Smooth muscle cell (in vitro differentiated cells): ENCODE data around the gene SYT6. TPM values are rescaled to one million over a fixed set of nuclear protein-coding genes. Genes with fewer than 3 reads are reported as not detected.

Experiments used
- DNase-seq: peaks from one replicate; lab custom pipeline; 2025; ENCODE audit not compliant: unreplicated experiment; lab: John Stamatoyannopoulos, UW
- H2AFZ ChIP-seq: fragments of 200-600 bp; sonication (generic); 2 replicates; pipeline ENCODE4 v1.6.0; 2016; ENCODE audit warnings: antibody characterized with exemption, low read depth, mild to moderate bottlenecking
- H3F3A ChIP-seq: fragments of 200-600 bp; sonication (generic); 2 replicates; pipeline ENCODE4 v1.6.0; 2017; ENCODE audit warnings: antibody characterized with exemption, low read depth
- H3K27ac ChIP-seq: fragments of 200-600 bp; sonication (generic); 2 replicates; pipeline ENCODE4 v1.5.1; 2016; ENCODE audit warnings: low read depth, mild to moderate bottlenecking
- H3K27me3 ChIP-seq: fragments of 200-600 bp; sonication (generic); 2 replicates; pipeline ENCODE4 v1.6.1; 2016; ENCODE audit warnings: low read depth, mild to moderate bottlenecking
- H3K36me3 ChIP-seq: fragments of 200-600 bp; sonication (generic); 2 replicates; pipeline ENCODE4 v1.5.1; 2016; ENCODE audit warnings: low read depth
- H3K4me1 ChIP-seq: fragments of 200-600 bp; sonication (generic); 2 replicates; pipeline ENCODE4 v1.5.1; 2016; ENCODE audit warnings: low read depth
- H3K4me2 ChIP-seq: fragments of 200-600 bp; sonication (generic); 2 replicates; pipeline ENCODE4 v1.6.0; 2016; ENCODE audit warnings: mild to moderate bottlenecking
- H3K4me3 ChIP-seq: fragments of 200-600 bp; sonication (generic); 2 replicates; pipeline ENCODE4 v1.5.1; 2016; ENCODE audit warnings: mild to moderate bottlenecking
- H3K79me2 ChIP-seq: fragments of 200-600 bp; sonication (generic); 2 replicates; pipeline ENCODE4 v1.6.0; 2016; ENCODE audit warnings: low read depth, mild to moderate bottlenecking
- H3K9ac ChIP-seq: fragments of 200-600 bp; sonication (generic); 2 replicates; pipeline ENCODE4 v1.6.0; 2016; ENCODE audit warnings: low read depth
- H3K9me3 ChIP-seq: fragments of 200-600 bp; sonication (generic); replicated peaks from 2 replicates; pipeline ENCODE4 v1.5.1; 2016; ENCODE audit warnings: low read depth
- H4K20me1 ChIP-seq: fragments of 200-600 bp; sonication (generic); 2 replicates; pipeline ENCODE4 v1.6.0; 2016; ENCODE audit warnings: low read depth
- WGBS: methylation state at CpG from one replicate; pipeline ENCODE4 v1.1.7; 2016; ENCODE audit warnings: low lambda C conversion rate; 5-methylcytosine and 5-hydroxymethylcytosine counted together
- polyA plus RNA-seq: library from polyadenylated mRNA; unstranded; fragments of >200 nt; fragmentation: Nextera tagmentation; extraction: Ambion mirVana; gene quantifications from 2 replicates; pipeline ENCODE4 v1.2.1, GENCODE V29; 2016
- total RNA-seq: library from RNA; depleted of rRNA; stranded (reverse); fragments of >200 nt; gene quantifications from 2 replicates; pipeline ENCODE4 v1.2.3, GENCODE V29; 2014
- TF ChIP-seq, protein P1 (sequence below): fragments of 200-600 bp; sonication (generic); IDR thresholded peaks from 2 replicates; pipeline ENCODE4 v1.5.1; 2017; ENCODE audit warnings: borderline replicate concordance, mild to moderate bottlenecking, antibody characterized with exemption; ENCODE audit not compliant: insufficient read depth, poor library complexity, severe bottlenecking

SYT6 gene
- total and polyA plus RNA-seq, 2 experiments from 2014 or later = not detected

DNA sequence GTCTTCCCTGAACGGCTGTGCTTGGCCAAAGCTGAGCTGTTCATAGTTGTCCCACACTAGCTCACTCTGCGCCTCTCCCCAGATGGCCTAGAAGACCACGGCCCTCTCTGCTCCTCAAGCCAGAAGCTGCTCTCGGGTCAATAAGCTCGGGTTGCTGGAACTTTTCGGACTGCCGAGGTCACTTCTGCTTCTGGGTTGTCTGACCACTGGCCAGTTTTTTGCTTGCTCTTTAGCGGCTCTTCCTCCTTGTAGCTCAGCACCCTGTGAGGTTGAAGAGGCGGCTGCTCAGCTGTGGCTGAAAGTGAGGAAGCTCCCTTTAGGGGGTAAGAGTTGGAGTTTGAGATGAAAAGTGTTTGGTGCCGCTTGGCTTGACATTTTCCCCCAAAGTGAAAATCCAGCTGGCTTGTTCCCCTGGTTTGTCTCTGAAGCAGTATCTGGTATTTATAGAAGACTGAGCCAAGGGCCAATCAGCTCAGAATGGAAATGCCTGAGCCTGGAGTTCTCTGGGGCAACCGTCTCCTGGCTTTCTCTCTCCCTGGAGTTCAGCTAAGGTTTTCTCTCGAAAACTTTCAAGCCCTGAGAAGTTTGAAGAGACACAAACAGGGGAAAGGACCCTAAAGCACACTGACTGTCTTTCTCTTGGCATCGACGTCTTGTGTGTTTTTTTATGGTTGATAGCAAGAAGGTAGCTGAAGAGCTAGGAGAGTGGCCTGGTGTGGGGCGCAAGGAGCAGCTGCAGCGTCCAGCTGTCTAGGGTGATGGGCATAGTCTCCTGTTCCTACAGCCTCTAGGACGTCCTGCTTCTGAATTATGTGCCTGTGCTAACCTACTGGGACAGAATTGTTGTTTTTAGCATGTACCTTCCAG, 72.0 kb downstream of the SYT6 start:
- Histone ChIP-seq H3K27ac (no peak overlapping the region), H3K36me3 (no peaks in the 10 kb centered on the region), H3F3A (peaks cover 3% of the 10 kb centered on the region), H3K79me2 (no peaks in the 10 kb centered on the region), H3K9me3 (no peaks in the 10 kb centered on the region), H4K20me1 (no peaks in the 10 kb centered on the region), H3K4me2 (no peak overlapping the region), H2AFZ (no peak overlapping the region), H3K4me3 (no peak overlapping the region), H3K4me1 (peaks cover 7% of the 10 kb centered on the region), H3K9ac (no peak overlapping the region), H3K27me3 (no peaks in the 10 kb centered on the region)
- 76% methylated on average over 17 of the region's 17 CpGs for WGBS
- no peak for DNase-seq
- TF ChIP-seq, protein P1, sequence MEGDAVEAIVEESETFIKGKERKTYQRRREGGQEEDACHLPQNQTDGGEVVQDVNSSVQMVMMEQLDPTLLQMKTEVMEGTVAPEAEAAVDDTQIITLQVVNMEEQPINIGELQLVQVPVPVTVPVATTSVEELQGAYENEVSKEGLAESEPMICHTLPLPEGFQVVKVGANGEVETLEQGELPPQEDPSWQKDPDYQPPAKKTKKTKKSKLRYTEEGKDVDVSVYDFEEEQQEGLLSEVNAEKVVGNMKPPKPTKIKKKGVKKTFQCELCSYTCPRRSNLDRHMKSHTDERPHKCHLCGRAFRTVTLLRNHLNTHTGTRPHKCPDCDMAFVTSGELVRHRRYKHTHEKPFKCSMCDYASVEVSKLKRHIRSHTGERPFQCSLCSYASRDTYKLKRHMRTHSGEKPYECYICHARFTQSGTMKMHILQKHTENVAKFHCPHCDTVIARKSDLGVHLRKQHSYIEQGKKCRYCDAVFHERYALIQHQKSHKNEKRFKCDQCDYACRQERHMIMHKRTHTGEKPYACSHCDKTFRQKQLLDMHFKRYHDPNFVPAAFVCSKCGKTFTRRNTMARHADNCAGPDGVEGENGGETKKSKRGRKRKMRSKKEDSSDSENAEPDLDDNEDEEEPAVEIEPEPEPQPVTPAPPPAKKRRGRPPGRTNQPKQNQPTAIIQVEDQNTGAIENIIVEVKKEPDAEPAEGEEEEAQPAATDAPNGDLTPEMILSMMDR = no peak

DNA sequence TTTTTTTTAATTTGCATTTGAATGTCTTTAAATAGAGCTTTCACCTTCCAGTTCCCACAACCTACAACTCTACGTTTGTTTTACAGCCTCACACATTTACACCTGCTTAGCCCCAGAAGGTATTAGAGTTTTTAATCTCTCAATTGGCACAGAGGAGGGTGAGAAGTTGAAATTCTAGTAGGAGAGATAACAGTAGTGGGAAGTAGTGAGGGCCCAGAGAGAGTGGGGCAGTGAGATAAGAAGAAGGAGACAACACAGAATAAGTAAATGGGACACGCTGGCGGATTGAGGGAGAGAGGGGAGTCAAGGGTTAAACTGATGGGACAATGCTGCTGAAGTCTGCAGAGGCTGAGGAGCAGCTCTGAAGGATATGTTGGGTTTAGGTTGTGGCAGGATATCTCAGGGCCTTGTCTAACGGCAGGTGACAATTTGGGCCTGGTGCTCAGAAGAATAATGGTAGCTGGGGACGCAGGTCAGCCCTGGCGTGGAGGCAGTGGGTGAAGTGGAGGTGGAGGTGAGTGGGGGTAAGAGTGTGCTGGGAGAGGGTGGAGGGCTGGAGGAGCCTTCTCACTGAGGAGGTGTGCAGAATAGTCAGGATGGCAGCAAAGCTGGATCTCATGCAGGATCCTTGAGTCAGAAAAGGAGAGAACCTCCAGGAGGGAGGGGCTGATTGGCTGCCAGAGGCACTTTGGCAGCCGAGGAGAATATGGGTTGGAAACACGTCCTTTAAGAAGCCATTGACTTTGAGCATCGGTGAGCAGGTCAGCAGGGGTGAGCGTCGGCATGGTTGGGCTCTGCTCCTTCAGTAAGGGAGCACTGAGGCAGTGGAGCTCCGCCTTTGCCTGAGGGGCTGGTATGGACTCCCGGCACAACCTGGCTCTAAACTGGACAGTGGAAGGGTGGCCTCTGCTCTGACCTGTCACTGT, 72.9 kb downstream of the SYT6 start:
- TF ChIP-seq, protein P1 = no peak
- Histone ChIP-seq H3K4me3 (no peak overlapping the region), H3K4me2 (no peak overlapping the region), H3F3A (peaks cover 3% of the 10 kb centered on the region), H3K79me2 (no peaks in the 10 kb centered on the region), H3K4me1 (peaks cover 14% of the 10 kb centered on the region), H3K9ac (no peak overlapping the region), H3K27ac (no peak overlapping the region), H2AFZ (no peak overlapping the region), H3K27me3 (no peaks in the 10 kb centered on the region), H3K9me3 (no peaks in the 10 kb centered on the region), H3K36me3 (no peaks in the 10 kb centered on the region), H4K20me1 (no peaks in the 10 kb centered on the region)
- WGBS = 88% methylated on average over 13 of the region's 13 CpGs
- no peak for DNase-seq

DNA sequence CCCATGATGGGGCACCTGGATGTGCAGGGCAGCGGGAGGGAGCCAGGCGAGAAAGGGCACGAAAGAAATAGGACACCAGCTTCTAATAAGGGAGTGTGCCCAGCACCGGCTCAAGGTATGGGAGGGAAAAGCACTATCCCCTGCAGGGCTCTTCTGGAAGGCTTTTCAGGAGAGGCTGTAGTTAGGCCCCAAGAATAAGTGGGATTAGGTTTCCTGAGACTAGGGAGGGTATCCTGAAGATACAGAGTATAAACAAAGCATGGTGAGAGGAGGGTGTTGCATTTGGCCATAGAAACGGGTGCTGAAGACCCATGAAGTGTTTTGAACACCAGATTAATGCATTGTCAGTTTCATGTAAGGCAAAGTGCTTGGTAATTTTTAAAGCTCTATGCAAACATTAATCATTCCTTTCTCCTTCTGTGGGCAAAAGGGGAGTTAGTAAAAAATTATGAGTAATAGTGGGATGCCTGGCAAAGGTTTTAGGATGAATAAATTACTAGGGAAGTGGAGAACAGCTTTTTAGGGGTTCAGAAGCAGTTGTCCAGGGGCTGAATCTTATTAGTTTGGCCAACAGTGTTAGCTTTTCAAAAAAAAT, 74.0 kb downstream of the SYT6 start:
- Histone ChIP-seq H3K79me2 (no peaks in the 10 kb centered on the region), H2AFZ (no peak overlapping the region), H3K27me3 (no peaks in the 10 kb centered on the region), H3K4me3 (no peak overlapping the region), H3K4me1 (peaks cover 20% of the 10 kb centered on the region), H3K4me2 (no peak overlapping the region), H3F3A (peaks cover 3% of the 10 kb centered on the region), H4K20me1 (no peaks in the 10 kb centered on the region), H3K36me3 (no peaks in the 10 kb centered on the region), H3K9ac (no peak overlapping the region), H3K27ac (no peak overlapping the region), H3K9me3 (no peaks in the 10 kb centered on the region)
- 92% methylated on average over 5 of the region's 5 CpGs for WGBS
- TF ChIP-seq, protein P1 = no peak
- DNase-seq = no peak
